Frontal cortex (tissue), 4 donors: ENCODE results near the gene GRM8. TPM values are rescaled to one million over a fixed set of nuclear protein-coding genes. Genes with fewer than 3 reads are reported as not detected.

Experiments used
- DNase-seq, 2 donors: peaks; one replicate each; pipeline ENCODE4 v3.0.0; 2012; ENCODE audit warnings: low spot score in 2 of 2
- FAIRE-seq: peaks from 2 replicates; lab custom pipeline; 2012; peaks lifted over from hg19 to GRCh38; lab: Jason Lieb, UNC
- total RNA-seq: library from RNA; depleted of rRNA; stranded (reverse); fragments of >200 nt; gene quantifications from one replicate; pipeline ENCODE4 v1.2.3, GENCODE V29; 2014
- donor health status: control.
- donor health status: control.
- donor health status: control.

Gene GRM8
- total RNA-seq, 1 donor from 2014 or later: 2.9 TPM

GRCh38 chr7:126780993-126781392 lies 471.7 kb downstream of the GRM8 start:
- FAIRE-seq (no peak), DNase-seq (no peak)

DNA sequence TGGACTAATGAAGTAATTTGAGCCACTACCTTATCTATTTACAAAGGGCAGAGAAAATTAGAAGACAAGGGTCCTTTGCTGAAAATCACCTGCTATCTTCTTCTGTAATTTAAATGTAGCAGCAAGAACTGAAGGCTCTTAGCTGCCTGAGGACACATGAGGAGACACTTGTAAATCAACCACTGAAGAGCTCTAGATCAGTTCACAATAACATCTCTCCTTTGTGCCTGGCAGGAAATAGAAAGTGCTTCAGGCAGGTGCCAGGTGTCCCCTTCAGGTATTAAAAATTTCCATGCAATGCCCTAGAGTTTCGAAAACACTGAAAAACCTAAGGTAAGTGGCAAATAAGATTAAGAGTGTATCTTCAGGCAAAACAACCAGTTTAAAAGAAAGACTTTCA lies 474.6 kb downstream of the GRM8 start:
- FAIRE-seq (no peak), DNase-seq (no peak)

- no peak for FAIRE-seq
These were observed 476.2 kb downstream of the GRM8 start for GRCh38 chr7:126776498-126776897.

GRCh38 chr7:126774077-126774476 lies 478.7 kb downstream of the GRM8 start:
- FAIRE-seq (no peak), DNase-seq (no peak)

More at GRCh38 chr7:126776498-126776897, 476.2 kb downstream of the GRM8 start:
- no peak for DNase-seq

DNA sequence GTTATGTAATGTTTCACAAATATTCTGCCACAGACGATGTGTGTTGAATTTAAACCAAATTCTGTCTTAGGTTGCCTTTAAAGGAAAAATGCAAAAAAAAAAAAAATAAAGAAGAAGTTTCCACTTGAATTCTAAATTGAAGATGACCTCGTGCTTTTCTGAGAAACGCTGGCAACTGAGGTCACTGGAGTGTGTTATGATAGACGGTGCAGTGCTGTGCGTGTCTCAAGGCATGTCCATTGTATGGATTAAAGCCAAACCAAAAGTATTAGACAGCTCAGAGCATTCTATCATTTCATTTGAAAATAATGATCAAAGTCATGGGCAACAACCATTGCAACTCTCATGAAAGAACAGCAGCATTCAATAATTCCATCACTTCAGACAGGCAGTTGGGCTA lies 483.9 kb downstream of the GRM8 start:
- FAIRE-seq (no peak), DNase-seq (no peak)

DNA sequence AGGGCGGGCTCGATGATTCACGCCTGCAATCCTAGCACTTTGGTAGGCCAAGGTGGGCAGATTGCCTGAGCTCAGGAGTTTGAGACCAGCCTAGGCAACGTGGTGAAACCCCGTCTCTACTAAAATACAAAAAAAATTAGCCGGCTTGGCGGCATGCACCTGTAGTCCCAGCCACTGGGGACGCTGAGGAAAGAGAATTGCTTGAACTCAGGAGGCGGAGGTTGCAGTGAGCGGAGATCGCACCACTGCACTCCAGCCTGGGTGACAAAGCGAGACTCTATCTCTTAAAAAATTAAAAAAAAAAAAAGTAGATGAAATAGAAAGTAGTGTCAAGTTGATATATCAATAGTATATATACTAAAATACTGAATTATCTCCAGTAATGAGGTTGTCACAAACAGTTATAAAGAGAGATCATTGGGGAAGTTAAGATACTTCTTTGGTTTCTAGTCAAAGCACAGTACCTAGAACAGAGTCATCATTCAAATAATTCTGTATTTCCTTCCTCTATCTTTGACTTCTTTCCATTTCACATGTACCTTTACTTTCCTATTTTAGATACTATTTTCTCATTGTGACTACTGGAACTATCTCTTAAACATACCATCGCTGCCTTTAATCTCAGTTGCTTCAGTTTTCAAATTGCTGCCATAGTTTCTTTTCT lies 491.7 kb downstream of the GRM8 start:
- no peak for FAIRE-seq
- no peak for DNase-seq

DNA sequence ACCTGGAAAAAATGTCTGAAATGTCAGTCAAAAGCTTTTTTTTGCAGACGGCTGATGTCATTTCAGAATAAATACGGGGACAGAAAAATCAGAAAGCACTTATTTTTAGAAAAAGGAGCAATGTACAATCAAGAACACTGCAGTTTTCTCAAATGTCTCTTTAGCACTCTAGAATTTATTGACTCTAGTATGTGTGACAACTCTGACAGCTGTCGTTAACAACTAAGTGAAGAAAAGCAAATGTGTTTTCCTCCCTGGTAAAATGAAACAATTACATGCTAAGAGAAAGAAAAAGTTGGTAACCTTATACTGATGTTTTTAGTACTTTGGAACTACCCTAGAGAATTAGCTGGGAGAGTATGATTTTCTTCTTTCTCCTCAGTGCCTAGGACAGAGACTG lies 497.4 kb downstream of the GRM8 start:
- FAIRE-seq (no peak), DNase-seq (no peak)

- FAIRE-seq: no peak
- no peak for DNase-seq
These were observed 502.4 kb downstream of the GRM8 start for GRCh38 chr7:126750207-126750911.

DNA sequence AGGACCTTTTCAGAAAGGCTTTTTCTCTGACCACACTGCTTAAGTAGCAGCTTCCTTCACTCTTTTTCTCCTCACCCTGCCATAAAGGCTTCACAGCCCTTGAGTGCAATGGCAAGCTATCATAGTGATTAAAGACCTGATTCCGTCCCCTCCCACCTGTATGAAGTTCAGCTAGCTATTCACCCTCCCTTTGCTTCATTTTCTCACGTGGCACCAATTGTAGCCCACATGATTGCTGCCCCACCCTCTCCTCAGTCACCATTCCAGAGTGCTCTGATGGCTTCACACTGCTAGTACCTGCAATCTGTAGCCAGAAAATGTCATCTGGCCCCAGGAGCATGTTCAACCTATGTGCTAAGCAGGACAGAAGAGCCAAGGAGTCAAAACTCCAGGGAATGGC lies 523.8 kb downstream of the GRM8 start:
- FAIRE-seq: no peak
- DNase-seq: no peak

- FAIRE-seq: no peak
- no peak for DNase-seq
These were observed 524.8 kb downstream of the GRM8 start for GRCh38 chr7:126727930-126728391.

DNA sequence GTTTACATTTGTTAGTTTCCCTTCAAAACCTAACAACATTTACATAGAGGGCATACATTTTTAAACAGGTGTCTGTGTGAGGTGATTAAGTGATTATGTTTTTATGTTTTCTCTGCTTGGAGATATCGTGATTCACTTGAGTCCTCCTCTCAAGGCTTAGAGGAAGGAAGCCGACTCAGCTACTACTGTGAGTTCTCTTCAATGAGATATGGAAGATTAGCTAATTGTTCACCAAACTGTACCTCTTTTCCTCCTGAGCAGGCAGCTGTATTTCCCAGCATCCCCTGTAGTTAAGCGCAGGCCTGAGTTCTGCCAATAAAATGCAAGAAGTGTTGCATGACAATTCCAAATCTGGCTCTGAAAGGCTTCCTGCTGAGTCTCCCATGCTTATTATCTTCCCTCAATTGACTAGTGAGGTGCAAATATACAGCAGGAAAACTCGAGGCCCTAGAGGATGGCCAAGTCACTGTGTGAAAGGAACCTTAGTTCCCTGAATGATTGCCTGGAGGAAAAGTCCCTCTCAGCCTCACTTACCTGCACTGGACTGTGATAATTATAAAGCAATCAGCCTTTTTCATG lies 528.7 kb downstream of the GRM8 start:
- DNase-seq: no peak
- no peak for FAIRE-seq

DNA sequence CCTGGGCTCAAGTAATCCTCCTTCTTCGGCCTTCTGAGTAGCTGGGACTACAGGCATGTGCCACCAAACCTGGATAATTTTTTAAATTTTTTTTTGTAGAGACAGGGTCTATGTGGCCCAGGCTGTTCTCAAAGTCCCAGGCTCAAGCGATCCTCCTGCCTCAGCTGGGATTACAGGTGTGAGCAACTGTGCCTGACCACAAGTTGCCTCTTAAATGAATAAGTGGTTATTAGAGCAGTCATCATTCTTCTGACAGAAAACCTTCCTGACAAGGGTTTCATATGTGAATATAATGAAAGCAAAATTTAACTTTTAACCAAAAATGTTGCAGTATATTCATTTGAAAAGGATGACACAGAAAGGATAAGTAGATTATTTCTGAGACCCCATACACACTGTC lies 532.5 kb downstream of the GRM8 start:
- DNase-seq: no peak
- FAIRE-seq: no peak

DNA sequence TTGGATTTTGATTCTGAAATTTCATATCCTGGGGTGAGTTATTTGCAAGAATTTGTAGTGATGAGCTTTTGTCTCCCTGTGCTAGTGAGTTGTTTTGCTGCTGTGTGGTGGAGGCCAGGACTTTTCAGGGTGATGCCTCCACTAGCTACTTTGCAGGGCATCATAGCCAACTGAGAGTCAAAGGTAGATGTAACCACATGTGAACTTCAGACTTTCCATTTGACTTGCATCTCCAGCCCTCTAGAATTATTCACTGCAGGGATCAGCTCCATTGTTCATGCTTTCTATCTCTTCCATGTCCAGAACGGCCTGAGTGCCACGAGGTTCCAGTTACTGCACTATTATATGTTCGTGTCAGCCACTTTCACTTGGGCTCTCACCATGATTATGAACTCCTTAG lies 534.3 kb downstream of the GRM8 start:
- no peak for DNase-seq
- FAIRE-seq: no peak

GRCh38 chr7:126716321-126716720 lies 536.4 kb downstream of the GRM8 start:
- FAIRE-seq (no peak), DNase-seq (no peak)

- FAIRE-seq (no peak), DNase-seq (no peak)
These were observed 537.7 kb downstream of the GRM8 start for GRCh38 chr7:126715076-126715475.

- DNase-seq (no peak), FAIRE-seq (no peak)
These were observed 550.3 kb downstream of the GRM8 start for GRCh38 chr7:126702242-126703016.

DNA sequence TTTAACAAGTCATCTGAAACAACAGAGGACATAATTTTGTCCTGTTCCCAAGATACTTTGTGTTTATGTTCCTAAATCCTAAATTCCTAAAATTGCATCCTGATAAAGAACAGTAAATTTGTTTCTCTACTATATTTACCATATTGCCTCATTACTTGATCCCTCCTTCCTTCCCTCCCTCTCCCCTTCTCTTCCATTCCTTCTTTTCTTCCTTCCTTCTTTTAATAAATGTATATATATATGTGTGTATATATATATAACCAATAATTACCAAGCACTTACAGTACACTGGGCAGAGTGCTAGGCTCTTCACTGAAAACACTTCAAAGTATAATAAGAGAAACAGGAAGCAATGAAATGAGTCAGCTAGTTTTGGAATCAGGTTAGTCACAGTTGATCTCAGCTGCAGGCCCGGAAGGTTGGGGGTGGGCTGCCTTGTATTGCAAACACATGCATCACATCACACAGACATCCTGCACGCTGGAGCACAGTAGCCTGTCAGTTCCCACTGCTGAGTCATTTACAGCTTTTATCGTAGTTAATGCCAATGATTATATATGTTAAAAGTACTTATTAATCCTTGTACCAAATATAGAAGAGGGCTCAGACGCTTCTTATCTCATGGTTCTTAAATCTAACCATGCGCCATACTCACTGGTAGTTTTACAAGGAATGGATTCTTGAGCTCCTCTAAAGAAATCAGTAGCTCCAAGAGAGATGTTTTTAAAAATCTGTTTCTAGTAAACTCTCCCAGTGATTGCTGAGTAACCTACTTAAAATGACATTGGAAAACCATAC lies 551.7 kb downstream of the GRM8 start:
- DNase-seq (no peak), FAIRE-seq (no peak)

DNA sequence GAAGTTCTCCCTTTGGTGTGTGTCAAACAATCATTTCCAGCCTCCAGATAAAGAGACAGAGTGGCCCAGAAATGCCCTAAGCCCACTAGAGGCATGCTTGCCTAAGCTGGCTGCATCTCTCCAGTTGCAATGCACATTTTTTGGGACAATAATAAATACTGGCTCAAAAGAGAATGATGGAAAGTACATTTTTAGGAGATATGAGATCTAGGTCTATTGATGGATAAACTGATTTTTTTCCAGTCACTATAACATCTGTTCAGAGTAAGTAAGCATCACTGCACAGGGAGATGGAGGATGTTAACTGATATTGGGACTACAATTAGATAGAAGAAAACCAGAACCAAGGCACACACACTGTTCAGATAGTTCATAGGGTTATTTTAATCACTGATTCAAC lies 553.0 kb downstream of the GRM8 start:
- no peak for FAIRE-seq
- no peak for DNase-seq

DNA sequence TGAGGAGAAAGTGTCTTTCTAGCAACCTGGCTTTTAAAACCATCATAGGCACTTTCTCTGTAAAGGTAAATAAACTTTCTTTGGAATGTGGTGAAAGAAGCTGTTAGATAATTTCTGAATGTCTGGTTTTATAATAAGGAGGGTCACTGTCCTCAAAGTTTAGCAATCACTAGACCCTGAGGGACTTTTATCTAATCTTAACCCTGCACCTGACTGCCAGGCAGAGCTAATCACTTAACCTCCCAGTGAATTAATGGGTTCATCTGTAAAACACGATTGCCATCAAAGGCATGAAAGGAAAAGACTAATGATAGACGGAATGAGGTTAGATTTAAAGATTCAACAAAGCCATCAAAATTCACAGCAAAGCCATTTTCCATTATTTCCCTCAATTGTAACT lies 553.8 kb downstream of the GRM8 start:
- DNase-seq (no peak), FAIRE-seq (no peak)

DNA sequence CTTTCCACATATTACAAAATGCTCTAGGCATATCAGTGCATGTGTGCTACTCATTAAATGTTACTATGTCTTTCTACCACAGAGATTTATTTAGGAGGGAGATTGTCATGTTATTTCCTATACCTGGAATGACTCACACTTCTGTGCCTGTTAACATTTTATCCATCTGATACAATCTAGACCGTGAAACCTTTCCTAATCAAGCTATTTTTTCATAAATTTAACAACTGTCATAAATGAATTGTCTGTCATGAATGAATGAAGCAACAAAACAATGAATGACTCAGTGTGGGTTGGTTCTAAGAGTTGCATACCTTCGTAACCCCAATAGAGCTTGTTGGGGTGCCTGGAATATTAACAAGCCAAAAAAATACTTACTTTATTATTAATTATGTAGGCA lies 554.3 kb downstream of the GRM8 start:
- no peak for FAIRE-seq
- DNase-seq: no peak
